ENCODE data around the gene TPCN1. TPM values are rescaled to one million over a fixed set of nuclear protein-coding genes. Genes with fewer than 3 reads are reported as not detected.

The TPCN1 gene
- polyA plus RNA-seq, 1 experiment = 31.9 TPM

DNA sequence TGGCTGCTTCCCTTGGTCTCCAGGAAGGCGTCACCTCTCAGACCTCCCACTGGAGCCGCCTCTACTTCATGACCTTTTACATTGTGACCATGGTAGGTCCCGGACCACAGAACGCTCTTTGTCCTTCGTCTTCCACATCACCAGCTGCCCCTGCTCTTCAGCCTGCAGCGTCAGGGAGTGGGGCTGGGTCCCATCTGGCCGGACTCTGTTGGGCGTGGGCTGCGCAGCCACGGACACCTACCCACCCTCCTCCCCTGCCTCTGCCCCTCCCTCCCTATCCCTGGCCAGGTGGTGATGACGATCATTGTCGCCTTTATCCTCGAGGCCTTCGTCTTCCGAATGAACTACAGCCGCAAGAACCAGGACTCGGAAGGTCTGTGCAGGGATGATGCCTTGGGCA is 70.3 kb downstream of the TPCN1 start:
- peaks cover 31% of the 10 kb centered on the region for H3K36me3 ChIP-seq (ENCODE audit: control insufficient read depth, insufficient read depth, low read length)
- no peak overlapping the region for H3K4me3 ChIP-seq (ENCODE audit: low read depth, low read length)
- ChIA-PET CTCF (no interaction called here), POLR2A (interaction anchor here (0.5 kb wide), 1 partner anchor 117 kb away, joined by 3 read pairs; no protein-coding TSS in a partner anchor)
- TF ChIP-seq, protein P1, sequence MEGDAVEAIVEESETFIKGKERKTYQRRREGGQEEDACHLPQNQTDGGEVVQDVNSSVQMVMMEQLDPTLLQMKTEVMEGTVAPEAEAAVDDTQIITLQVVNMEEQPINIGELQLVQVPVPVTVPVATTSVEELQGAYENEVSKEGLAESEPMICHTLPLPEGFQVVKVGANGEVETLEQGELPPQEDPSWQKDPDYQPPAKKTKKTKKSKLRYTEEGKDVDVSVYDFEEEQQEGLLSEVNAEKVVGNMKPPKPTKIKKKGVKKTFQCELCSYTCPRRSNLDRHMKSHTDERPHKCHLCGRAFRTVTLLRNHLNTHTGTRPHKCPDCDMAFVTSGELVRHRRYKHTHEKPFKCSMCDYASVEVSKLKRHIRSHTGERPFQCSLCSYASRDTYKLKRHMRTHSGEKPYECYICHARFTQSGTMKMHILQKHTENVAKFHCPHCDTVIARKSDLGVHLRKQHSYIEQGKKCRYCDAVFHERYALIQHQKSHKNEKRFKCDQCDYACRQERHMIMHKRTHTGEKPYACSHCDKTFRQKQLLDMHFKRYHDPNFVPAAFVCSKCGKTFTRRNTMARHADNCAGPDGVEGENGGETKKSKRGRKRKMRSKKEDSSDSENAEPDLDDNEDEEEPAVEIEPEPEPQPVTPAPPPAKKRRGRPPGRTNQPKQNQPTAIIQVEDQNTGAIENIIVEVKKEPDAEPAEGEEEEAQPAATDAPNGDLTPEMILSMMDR (IDR thresholded peaks at IDR 0.05; ENCODE audit: insufficient read depth, low read depth, low read length) = no peak
- H3K27me3 ChIP-seq (ENCODE audit: control insufficient read depth, insufficient read depth, low read length) = no peaks in the 10 kb centered on the region
- DNase-seq (ENCODE audit: low read depth) = no peak

DNA sequence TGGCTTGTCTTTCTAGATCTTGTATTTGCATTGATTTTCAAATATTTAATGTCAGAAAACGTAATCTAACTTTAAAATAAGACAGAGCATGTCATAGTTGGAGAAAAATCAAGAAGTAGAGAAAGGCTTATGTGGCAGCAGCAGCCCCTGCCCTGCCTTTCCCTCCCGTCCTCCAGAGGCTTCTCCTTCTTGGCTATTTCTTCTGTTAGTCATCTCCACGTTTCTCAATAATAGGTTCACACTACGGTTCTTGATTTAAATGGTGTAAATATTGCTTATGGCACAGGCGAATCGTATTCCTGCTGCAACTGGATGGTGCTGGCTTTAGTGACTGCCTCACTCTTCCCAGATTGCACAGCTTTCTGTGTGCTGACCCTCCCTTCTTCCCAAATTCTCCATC is 70.8 kb downstream of the TPCN1 start:
- TF ChIP-seq, protein P1 (IDR thresholded peaks at IDR 0.05; ENCODE audit: insufficient read depth, low read depth, low read length) = no peak
- Histone ChIP-seq H3K4me3 (ENCODE audit: low read depth, low read length) (no peak overlapping the region), H3K36me3 (ENCODE audit: control insufficient read depth, insufficient read depth, low read length) (peaks cover 31% of the 10 kb centered on the region), H3K27me3 (ENCODE audit: control insufficient read depth, insufficient read depth, low read length) (no peaks in the 10 kb centered on the region)
- peak; percentile 26 for DNase-seq (ENCODE audit: low read depth)
- ChIA-PET CTCF (interaction anchor here (0.6 kb wide), 1 partner anchor 18 kb away, joined by 3 read pairs; no protein-coding TSS in a partner anchor), POLR2A (no interaction called here)

DNA sequence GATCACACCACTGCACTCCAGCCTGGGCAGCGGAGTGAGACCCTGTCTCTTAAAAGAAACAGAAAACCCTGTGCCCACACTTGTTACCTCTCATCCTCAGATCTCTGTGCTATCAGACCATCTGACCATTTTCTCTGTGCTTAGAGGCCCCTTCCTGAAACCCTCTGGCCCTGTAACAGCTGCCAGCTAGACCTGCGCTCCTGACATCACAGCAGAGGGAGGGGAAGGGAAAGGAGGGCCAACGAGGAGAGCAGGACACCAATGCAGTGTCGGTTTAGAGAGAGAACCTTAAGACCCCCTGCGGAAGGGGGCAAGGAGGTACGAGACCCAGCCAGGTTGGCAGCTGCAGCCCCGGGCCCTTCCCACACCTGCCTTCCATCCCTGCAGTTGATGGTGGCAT is 71.3 kb downstream of the TPCN1 start:
- POLR2A ChIA-PET = no interaction called here
- TF ChIP-seq, protein P1 (IDR thresholded peaks at IDR 0.05; ENCODE audit: insufficient read depth, low read depth, low read length) = no peak
- no peak overlapping the region for H3K4me3 ChIP-seq (ENCODE audit: low read depth, low read length)
- no peaks in the 10 kb centered on the region for H3K27me3 ChIP-seq (ENCODE audit: control insufficient read depth, insufficient read depth, low read length)
- no peak for DNase-seq (ENCODE audit: low read depth)
- H3K36me3 ChIP-seq (ENCODE audit: control insufficient read depth, insufficient read depth, low read length) = peaks cover 33% of the 10 kb centered on the region
- CTCF ChIA-PET = interaction anchor here (0.6 kb wide), 1 partner anchor 18 kb away, joined by 3 read pairs; no protein-coding TSS in a partner anchor

DNA sequence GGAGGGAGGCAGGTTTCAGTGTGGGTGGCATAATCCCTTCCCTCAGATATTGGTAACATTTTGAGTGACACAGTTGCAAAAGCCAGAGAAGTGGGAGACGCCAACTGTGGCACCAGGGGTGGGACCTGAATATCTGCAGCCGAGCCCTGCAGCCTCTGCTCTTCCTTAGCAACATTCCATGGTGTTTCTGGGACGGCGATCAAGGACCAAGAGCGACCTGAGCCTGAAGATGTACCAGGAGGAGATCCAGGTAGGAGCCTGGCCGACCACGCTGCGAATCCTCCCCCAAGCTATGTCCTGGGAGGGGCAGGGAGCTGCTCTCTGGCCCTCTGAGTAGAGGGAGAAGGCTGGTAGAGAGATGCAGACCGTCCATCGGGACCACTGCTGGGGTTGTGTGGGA is 71.8 kb downstream of the TPCN1 start:
- H3K36me3 ChIP-seq (ENCODE audit: control insufficient read depth, insufficient read depth, low read length) = peaks cover 35% of the 10 kb centered on the region
- TF ChIP-seq, protein P1 (IDR thresholded peaks at IDR 0.05; ENCODE audit: insufficient read depth, low read depth, low read length) = no peak
- no peaks in the 10 kb centered on the region for H3K27me3 ChIP-seq (ENCODE audit: control insufficient read depth, insufficient read depth, low read length)
- DNase-seq (ENCODE audit: low read depth) = no peak
- H3K4me3 ChIP-seq (ENCODE audit: low read depth, low read length) = no peak overlapping the region
- CTCF ChIA-PET = no interaction called here
- POLR2A ChIA-PET = no interaction called here

DNA sequence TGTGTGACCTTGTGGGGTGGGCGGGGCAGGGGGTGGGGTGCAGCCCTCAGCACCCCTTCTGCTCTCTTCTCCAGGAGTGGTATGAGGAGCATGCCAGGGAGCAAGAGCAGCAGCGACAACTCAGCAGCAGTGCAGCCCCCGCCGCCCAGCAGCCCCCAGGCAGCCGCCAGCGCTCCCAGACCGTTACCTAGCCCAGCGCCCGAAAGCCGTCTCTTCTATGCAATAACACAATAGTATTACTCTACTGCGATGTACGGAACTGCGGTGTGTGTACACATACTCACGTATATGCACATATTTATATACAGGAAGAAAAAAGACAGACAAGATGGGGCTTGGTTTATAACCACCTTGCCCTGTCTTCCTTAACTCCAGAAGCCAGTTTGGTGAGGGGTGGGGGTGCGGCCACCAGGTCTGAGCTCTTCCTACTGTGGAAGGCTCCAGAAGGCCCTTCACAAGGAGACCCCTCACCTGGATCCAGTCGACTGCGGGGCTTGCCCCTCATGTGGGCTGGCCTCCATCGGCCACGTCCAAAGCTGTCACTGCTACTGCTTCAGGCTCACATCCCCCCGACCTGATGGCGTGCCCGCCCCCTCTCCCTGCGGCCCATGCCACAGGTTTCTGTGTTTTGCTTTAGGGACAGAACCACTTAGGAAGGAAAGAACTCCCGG is 74.8 kb downstream of the TPCN1 start:
- Histone ChIP-seq H3K4me3 (ENCODE audit: low read depth, low read length) (no peak overlapping the region), H3K27me3 (ENCODE audit: control insufficient read depth, insufficient read depth, low read length) (no peaks in the 10 kb centered on the region), H3K36me3 (ENCODE audit: control insufficient read depth, insufficient read depth, low read length) (peaks cover 28% of the 10 kb centered on the region)
- TF ChIP-seq, protein P1 (IDR thresholded peaks at IDR 0.05; ENCODE audit: insufficient read depth, low read depth, low read length) = no peak
- POLR2A ChIA-PET = no interaction called here
- CTCF ChIA-PET = interaction anchor here (1.4 kb wide), 1 partner anchor 130 kb away, joined by 6 read pairs; no protein-coding TSS in a partner anchor
- DNase-seq (ENCODE audit: low read depth) = no peak

Measured in BJ (cell line).